HAP-1 (cell line): Measurements from ENCODE around the gene FGF12.

ENCODE experiments used
- DNase-seq, 2 experiments: peaks; one replicate each; pipeline ENCODE4 v3.0.0-alpha.2; 2016 to 2020; ENCODE audit warnings: low spot score in 2 of 2
- H3K27me3 ChIP-seq: fragments of 250-450 bp; sonication (Bioruptor Pico); 2 replicates; pipeline ENCODE4 v1.5.1; 2020; ENCODE audit warnings: low read depth, mild to moderate bottlenecking, moderate library complexity
- H3K36me3 ChIP-seq: fragments of 250-450 bp; sonication (Bioruptor Pico); replicated peaks from 2 replicates; pipeline ENCODE4 v1.5.1; 2020; ENCODE audit warnings: mild to moderate bottlenecking
- H3K4me1 ChIP-seq: fragments of 250-450 bp; sonication (Bioruptor Pico); 2 replicates; pipeline ENCODE4 v1.5.1; 2020; ENCODE audit warnings: mild to moderate bottlenecking
- H3K4me3 ChIP-seq: fragments of 250-450 bp; sonication (Bioruptor Pico); 2 replicates; pipeline ENCODE4 v1.5.1; 2020; ENCODE audit warnings: mild to moderate bottlenecking, moderate library complexity
- H3K9me3 ChIP-seq: fragments of 250-450 bp; sonication (Bioruptor Pico); 2 replicates; pipeline ENCODE4 v1.5.1; 2020; ENCODE audit warnings: mild to moderate bottlenecking, moderate library complexity
- in situ Hi-C: fragments of 300-500 bp; cut with MboI; formaldehyde crosslinking; loops from 3 replicates; pipeline ENCODE4 v1.14.3; 2020; ENCODE audit warnings: low sequenced_read_pairs, inconsistent platforms, mixed read lengths

Gene FGF12

GRCh38 chr3:192563417-192563816 lies 163.9 kb downstream of the FGF12 start:
- Histone ChIP-seq H3K4me1 (no peaks in the 10 kb centered on the region), H3K27me3 (0 out of 2 replicates have a peak, but pooled peaks cover 3% of the 10 kb centered on the region)
- in situ Hi-C loops, result loop anchor here (10.0 kb wide), 2 partner anchors 241 to 1011 kb away; no protein-coding TSS in a partner anchor

DNA sequence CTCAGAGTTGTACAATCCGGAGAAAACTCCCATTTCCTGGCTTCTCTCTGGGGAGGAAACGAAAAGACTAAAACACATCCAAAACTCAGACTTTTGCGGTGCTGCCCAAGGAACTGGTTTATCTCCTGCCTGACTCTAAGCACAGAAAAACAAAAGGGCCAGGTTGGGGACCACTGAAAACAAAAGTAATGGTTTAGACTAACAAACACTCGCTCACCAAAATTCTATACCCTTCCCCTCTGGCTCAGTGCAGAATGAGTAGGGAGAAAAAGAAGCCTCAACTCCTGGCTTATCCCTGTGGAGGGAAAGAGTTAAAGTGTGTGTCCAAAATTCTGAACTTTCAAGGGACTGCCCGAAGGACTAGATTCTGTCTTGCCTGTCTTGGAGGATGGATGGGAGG lies 173.6 kb downstream of the FGF12 start:
- Histone ChIP-seq H3K4me3 (no peak overlapping the region), H3K36me3 (no peaks in the 10 kb centered on the region), H3K4me1 (no peaks in the 10 kb centered on the region), H3K9me3 (no peaks in the 10 kb centered on the region), H3K27me3 (peaks cover 3% of the 10 kb centered on the region; the same call in 1 of the 2 replicates)
- no peak for DNase-seq
- in situ Hi-C loops, result no loop called here

More at GRCh38 chr3:192563417-192563816, 163.9 kb downstream of the FGF12 start:
- Histone ChIP-seq H3K9me3 (no peaks in the 10 kb centered on the region), H3K36me3 (no peaks in the 10 kb centered on the region), H3K4me3 (no peak overlapping the region)
- no peak for DNase-seq

DNA sequence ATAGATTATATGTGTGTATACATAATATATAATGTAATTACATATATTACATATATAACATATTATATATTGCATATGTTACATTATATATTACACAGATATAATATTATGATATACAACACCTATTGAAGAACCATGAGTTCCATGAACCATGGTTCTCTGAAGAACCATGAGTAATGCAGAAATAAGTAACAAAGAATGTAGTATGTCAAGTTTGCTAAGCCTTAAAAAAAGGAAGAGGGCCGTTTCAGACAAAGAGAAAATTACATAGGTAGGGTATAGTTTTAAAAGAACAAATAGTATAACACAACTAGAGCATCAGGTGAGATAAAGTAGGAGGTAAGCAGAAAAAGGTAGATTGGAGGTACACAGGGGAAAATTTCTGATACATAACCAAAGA lies 177.0 kb downstream of the FGF12 start:
- peaks cover 6% of the 10 kb centered on the region; the same call in 1 of the 2 replicates for H3K27me3 ChIP-seq
- H3K9me3 ChIP-seq, result no peaks in the 10 kb centered on the region
- no peak for DNase-seq
- H3K4me3 ChIP-seq, result no peak overlapping the region
- H3K4me1 ChIP-seq, result no peaks in the 10 kb centered on the region
- in situ Hi-C loops, result no loop called here
- no peaks in the 10 kb centered on the region for H3K36me3 ChIP-seq

- 0 out of 2 replicates have a peak, but pooled peaks cover 5% of the 10 kb centered on the region for H3K27me3 ChIP-seq
- no peaks in the 10 kb centered on the region for H3K9me3 ChIP-seq
Measured at GRCh38 chr3:192545333-192545732, 182.0 kb downstream of the FGF12 start.

GRCh38 chr3:192543163-192543562 lies 184.2 kb downstream of the FGF12 start:
- Histone ChIP-seq H3K4me1 (no peaks in the 10 kb centered on the region), H3K4me3 (no peak overlapping the region), H3K27me3 (0 out of 2 replicates have a peak, but pooled peaks cover 3% of the 10 kb centered on the region), H3K9me3 (no peaks in the 10 kb centered on the region), H3K36me3 (no peaks in the 10 kb centered on the region)
- DNase-seq, result no peak
- in situ Hi-C loops, result no loop called here

More at GRCh38 chr3:192545333-192545732, 182.0 kb downstream of the FGF12 start:
- Histone ChIP-seq H3K4me1 (no peaks in the 10 kb centered on the region), H3K4me3 (no peak overlapping the region), H3K36me3 (no peaks in the 10 kb centered on the region)
- no peak for DNase-seq
- in situ Hi-C loops, result no loop called here

GRCh38 chr3:192516820-192517219 lies 210.5 kb downstream of the FGF12 start:
- no peak for DNase-seq
- H3K27me3 ChIP-seq, result peaks cover 12% of the 10 kb centered on the region
- no peaks in the 10 kb centered on the region for H3K36me3 ChIP-seq
- in situ Hi-C loops, result no loop called here
- H3K4me1 ChIP-seq, result no peaks in the 10 kb centered on the region
- H3K9me3 ChIP-seq, result no peaks in the 10 kb centered on the region
- H3K4me3 ChIP-seq, result no peak overlapping the region

DNA sequence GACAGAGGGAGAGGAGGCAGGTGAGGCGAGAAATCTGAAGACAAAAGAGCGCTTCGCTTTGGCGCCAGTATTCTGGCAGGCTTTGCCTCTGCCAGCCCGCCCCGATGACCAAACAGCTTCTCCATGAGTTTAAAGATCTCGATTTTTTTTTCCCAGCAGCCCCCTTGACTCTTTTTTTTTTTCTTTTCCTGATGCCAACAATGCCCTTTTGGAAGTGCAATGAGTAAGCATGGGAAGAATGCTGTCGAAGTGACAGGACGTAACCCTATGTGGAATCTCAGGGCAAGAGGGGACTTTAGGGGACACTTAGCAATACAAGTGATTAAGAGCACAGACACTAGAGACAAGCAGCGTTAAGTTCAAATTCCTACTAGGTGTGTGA lies 211.7 kb downstream of the FGF12 start:
- DNase-seq, result no peak
- Histone ChIP-seq H3K27me3 (peaks cover 12% of the 10 kb centered on the region), H3K36me3 (no peaks in the 10 kb centered on the region), H3K4me3 (no peak overlapping the region), H3K9me3 (no peaks in the 10 kb centered on the region), H3K4me1 (no peaks in the 10 kb centered on the region)
- in situ Hi-C loops, result no loop called here

DNA sequence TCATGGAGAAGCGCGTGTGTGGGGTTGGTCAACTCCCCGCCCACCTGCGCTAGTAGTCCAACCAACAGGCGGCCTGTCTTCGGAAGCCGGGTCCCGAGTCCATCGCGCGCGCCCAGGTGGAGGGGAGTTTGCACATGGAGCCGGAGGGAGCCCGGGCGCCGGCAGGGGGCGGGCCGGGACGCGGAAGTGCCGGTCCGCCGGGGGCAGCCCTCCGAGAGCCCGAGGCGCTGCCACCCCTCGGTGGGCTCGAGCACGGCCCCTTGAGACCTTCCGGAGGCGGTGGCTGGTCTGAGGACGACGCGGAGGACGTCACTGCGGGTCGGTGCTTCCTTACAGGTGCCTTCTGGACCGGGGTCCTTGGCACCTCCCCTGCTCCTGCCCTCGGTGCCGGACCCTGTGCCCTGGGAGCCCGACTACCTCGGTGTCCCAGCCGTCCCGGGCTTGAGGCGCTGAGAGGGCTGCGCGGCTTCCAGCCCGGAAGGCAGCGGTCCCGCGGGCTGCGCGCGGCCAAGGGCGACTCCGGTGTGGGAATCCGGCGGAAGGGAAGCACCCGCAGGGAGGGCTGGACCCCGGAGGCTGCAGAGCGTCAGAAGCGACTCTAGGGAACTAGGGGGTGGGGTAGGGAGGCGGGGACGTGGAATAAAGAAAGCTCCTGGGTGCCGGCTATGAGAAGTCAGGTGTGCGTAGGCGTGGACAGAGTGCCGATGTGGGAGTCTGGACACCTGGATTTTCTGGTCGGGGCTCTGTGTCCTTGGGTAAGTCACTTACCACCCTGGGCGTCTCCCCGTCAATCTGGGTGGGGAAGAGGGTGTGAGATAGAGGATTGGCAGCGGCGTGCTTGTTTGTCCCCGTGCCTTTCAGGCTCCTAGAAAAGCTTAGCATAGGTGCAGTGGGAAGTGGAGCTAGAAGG lies 212.3 kb downstream of the FGF12 start:
- in situ Hi-C loops, result no loop called here
- Histone ChIP-seq H3K4me3 (no peak overlapping the region), H3K4me1 (no peaks in the 10 kb centered on the region), H3K9me3 (no peaks in the 10 kb centered on the region), H3K36me3 (no peaks in the 10 kb centered on the region), H3K27me3 (peaks cover 12% of the 10 kb centered on the region)
- peak in 1 of 2 experiments; percentile 51 for DNase-seq

DNA sequence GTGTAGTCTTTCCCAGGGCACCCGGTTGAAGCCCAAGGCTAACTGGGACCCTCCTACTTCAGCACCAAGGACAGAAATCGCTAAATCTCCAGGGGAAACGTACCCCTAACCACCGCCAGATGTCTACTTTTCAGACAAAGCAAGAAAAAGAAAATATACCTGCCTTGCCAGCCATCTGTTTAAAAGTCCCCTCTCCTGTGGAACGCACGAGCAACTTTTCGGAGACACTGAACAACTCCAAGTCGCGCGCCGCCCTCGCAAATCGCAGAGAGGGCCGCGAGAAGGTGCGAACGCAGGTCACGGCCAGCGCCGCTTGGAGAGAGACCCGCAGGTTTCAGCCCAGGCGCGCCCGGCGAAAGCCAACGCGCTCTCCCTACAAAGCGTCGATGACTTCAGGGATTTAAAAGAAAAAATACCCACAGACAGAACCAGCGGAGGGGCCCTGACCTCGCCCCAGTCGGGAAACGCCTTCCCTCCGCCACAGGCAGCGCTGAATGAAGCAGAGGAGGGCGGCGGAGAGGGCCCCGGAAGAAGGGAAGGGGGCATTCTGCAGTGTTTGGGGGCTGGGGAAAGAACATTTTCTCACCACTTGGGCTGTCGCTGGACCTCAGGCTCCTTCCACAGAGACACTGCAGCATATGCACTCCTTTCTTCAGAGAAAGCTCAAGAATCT lies 213.1 kb downstream of the FGF12 start:
- Histone ChIP-seq H3K9me3 (no peaks in the 10 kb centered on the region), H3K4me1 (no peaks in the 10 kb centered on the region), H3K4me3 (no peak overlapping the region), H3K27me3 (peaks cover 12% of the 10 kb centered on the region), H3K36me3 (no peaks in the 10 kb centered on the region)
- DNase-seq, result peak in 1 of 2 experiments; percentile 47
- in situ Hi-C loops, result no loop called here

DNA sequence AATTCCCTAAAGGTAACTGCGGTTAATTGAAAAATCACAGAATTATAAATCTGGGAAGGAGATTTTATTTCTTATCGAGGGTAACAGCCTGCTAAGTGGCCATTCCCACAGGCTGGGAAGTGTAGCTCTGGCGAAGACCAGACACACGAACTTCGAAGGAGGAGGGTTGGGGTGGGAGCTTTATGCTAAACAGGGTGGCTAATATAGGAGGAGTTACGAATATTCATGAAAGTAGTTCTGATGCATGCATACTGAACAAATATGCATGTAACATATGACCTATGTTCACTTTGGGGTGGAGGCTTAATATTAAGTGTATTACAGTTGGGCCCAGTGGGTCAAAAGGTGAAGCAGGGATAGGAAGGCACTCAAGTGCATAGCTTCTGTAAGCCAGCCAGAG lies 221.6 kb downstream of the FGF12 start:
- in situ Hi-C loops, result no loop called here
- H3K36me3 ChIP-seq, result no peaks in the 10 kb centered on the region
- H3K4me1 ChIP-seq, result no peaks in the 10 kb centered on the region
- H3K4me3 ChIP-seq, result no peak overlapping the region
- DNase-seq, result no peak
- H3K27me3 ChIP-seq, result peaks cover 3% of the 10 kb centered on the region; the same call in 1 of the 2 replicates
- no peaks in the 10 kb centered on the region for H3K9me3 ChIP-seq

DNA sequence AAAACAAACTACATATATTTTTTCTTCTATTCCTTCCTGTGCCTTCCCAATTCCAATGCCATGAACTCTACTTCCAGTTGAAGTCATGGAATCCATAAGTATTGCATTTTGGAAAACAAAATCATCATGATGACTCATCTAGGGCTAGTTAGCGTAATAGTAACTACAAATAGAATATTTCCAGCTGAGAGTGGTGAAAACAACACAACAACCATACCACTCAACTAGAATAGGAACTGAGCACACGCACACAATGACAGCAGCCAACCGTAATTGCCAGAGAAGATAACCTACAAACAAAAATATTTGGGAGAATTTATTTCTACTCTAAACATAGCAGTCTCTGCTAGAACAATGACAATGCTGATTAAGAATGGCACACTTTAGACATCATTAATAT lies 225.9 kb downstream of the FGF12 start:
- H3K27me3 ChIP-seq, result peaks cover 5% of the 10 kb centered on the region; the same call in 1 of the 2 replicates
- no peaks in the 10 kb centered on the region for H3K9me3 ChIP-seq
- DNase-seq, result no peak
- H3K4me1 ChIP-seq, result no peaks in the 10 kb centered on the region
- H3K36me3 ChIP-seq, result no peaks in the 10 kb centered on the region
- H3K4me3 ChIP-seq, result no peak overlapping the region
- in situ Hi-C loops, result no loop called here

DNA sequence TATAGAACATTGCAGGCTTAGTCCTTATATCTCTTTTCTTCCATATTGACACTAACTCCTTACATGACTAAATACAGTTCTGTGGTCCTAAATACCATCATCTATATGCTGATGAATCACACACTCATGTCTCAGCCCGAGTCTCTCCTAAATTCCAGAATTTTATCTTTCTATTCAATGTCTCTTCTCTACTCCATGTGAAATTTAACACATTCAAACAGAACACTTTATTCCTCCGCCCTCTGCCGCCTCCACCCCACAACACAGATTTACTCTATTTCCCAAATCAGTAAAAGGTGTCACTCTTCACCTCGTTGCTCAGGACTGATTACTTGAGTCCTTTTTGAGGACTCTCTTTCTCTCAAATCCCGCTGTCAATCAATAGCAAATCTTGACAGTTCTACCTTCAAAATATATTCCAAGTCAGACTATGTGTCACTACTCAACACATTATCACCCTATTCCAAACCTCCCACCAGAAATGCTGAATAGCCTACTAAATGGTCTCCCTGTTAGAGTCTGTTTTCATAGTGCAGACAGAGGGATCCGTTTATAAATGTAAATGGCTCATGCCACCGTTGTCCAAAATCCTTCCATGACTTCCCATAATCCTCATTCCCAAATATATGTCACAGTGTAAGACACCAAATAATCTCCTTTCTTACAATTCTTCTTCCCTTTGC lies 230.3 kb downstream of the FGF12 start:
- Histone ChIP-seq H3K4me3 (no peak overlapping the region), H3K4me1 (no peaks in the 10 kb centered on the region), H3K9me3 (no peaks in the 10 kb centered on the region), H3K36me3 (no peaks in the 10 kb centered on the region), H3K27me3 (peaks cover 5% of the 10 kb centered on the region; the same call in 1 of the 2 replicates)
- in situ Hi-C loops, result no loop called here
- no peak for DNase-seq

- Histone ChIP-seq H3K4me3 (no peak overlapping the region), H3K9me3 (no peaks in the 10 kb centered on the region), H3K27me3 (peaks cover 3% of the 10 kb centered on the region; the same call in 1 of the 2 replicates), H3K4me1 (no peaks in the 10 kb centered on the region), H3K36me3 (no peaks in the 10 kb centered on the region)
- no peak for DNase-seq
- in situ Hi-C loops, result no loop called here
Measured at GRCh38 chr3:192494174-192494573, 233.2 kb downstream of the FGF12 start.
